HG03196 (cell line): ENCODE measurements around the gene IRF7.
A peak's percentile ranks its signal among the peaks of the same experiment; 100 is the strongest.
"Not testable (repeated sequence)": the region's sequence is repeated elsewhere in the genome, so short reads cannot be mapped to it uniquely, and the experiment has no call there.

ENCODE experiments used
- ATAC-seq: cut with Tn5 transposase; IDR thresholded peaks from one replicate; pipeline ENCODE4 v1.9.1; 2021; ENCODE audit not compliant: unreplicated experiment

The IRF7 gene

DNA sequence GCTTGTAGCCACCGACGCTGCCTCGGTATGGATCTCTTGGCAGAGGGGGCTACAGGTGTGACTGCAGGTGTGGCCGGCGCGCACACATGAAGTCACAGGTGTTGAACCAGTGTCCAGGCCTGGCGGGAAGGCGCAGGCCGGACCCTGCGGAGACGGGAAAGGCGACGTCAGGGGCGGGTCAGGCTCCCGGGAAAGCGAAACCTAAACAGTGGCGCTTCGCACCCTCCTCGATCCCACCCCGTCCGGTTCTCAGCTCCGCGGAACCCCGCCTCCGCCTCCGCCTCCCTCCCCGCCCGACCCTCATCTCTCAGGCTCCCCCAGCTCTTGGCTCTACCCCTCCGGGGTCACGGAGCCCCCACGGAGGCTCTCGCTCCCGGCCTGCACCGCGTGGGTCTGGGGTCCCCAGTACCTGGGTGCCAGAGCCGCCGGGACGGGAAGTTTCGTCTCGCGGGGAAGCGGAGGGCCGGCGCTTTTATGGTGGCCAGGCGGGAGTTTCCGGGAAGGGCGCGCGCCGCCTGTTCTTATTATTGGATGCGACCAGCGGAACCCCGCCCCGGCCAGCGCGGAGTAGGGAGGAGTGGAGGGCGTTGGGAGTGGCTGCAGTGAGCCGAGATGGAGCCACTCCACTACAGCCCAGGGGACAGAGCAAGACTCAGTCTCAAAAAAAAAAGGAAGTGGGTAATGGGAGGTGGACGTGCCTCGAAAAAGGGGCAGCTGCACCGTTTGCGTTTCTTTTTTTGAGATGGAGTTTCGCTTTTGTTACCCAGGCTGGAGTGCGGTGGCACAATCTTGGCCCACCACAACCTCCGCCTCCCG is at the start of gene IRF7:
IRF7 (minus strand) TSS at position 447 of the 816 bp plus-strand sequence. CDS start 586 bp downstream, outside the sequence.
- peak; percentile 76 for ATAC-seq

DNA sequence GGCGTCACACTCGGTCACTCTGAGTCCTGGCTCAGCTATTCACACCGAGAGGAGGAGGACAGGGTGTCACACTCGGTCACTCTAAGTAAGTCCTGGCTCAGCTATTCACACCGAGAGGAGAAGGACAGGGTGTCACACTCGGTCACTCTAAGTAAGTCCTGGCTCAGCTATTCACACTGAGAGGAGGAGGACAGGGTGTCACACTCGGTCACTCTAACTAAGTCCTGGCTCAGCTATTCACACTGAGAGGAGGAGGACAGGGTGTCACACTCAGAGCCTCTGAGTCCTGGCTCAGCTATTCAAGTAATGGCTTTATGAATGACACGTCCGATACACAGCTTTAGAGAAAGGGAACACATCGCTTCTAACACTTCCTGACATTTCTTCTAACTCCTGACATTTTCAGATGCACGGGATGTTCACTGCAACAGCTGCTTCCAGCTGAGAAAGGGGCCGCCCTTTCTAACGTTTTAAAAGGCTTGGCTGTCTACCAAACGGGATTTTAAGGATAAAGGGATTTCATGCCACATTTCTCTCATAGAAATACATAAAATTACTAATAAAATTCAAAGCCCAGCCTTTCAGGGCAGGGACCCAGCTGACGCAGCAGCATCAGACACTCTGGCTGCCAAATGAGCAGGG is 49.4 kb upstream of the IRF7 start:
- no peak for ATAC-seq

DNA sequence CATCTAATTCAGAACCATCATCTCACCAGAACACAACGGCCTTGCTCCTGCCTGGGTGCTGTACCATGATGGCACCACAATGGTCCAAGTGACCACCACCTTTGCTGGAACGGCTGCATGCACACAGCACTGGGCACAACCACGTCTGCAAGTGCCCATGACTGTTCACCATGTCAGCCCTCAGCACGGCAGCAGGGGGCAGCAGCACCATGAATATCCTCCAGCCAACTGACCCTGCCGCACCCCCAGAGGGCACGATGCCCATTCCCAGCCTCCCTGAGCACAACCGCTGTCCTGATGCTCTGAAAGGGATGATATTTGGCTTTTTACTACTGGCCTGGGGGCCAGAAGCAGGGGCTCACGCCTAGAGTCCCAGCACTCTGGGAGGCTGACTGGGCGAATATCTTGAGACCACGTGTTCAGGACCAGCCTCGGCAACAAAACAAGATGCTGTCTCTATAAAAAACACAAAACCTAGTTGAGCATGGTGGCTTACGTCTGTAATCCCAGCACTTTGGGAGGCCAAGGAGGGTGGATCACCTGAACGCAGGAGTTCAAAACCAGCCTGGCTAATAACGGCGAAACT is 47.0 kb upstream of the IRF7 start:
- ATAC-seq, result no peak

DNA sequence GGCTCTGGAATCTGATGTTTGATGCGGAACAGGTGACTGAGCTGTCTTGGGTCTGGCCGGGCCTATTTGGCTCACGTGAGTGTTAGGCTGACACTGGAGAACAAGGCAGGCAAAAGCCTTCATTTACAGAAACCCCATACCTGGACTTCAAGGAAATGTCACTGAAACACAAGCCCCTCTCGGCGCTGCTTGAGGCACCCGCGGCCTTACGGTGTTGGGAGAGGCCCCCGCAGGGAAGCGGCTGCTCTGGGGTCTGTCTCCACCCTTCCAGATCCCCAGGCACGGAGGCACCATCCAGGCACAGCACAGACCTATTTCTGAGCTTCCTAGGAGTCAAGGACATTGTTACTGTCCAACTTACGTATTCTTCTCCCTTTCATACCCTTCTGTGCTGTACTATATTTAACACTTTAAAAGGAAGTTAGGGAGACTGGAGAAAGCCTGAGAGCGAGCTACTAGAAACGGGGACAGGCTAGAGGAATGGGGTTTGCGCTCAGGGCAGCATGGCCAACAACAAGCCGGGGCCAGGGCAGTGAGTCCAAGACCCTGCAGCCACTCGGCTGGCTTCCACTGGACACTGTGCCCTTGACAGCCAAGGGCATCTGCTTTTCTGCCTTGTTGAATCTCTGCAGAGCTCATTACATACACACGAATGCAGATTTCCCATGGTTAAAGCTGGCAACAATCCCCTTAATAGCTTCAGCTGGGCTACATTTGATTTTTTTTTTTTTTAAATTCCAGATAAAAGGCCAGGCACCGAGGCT is 45.1 kb upstream of the IRF7 start:
- no peak for ATAC-seq

DNA sequence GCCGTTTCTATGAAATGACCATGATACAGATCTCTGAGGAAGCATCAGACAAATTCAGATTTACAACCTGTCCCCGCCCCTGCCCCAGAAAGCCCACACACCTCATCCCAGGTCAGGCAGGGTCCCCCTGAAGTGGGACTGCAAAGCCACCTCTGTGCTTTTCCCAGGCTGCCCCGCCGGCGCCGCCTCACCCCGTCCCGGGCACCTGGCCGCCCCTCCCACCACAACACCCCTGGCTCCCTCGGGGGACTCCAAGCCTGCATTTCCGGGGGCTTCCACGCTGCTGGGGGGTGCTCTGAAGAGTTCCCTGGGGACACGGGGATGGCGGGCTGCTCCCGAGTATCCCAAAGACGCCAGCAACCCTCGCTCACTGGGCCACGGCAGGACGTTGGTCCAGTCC is 44.5 kb upstream of the IRF7 start:
- no peak for ATAC-seq

DNA sequence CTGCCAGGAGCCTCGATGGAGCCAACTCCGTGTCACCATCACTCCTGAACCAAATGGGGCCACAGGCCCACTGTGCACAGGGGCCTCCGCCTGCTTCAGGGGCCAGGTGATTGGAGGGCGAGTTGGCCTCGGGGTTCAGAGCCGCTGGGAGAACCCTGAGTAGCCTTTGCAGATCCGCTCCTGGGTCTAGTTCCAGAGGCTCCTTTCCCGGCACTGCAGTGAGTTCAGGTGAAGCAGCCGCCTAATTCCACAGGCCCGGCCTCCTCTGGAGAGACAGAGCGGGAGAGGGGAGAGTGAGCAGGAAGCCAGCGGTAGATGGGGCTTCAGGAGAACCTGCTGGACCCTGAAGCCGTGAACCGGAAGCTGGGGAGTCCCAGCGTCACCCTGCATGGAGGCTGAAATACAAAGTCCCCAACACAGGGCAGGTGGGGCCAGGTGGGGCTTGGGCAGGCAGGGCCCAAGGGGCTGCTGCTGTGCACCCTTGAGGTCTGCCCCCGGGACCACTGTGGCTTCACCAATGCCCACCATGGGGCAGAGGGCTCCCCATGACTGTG is 43.9 kb upstream of the IRF7 start:
- no peak for ATAC-seq

DNA sequence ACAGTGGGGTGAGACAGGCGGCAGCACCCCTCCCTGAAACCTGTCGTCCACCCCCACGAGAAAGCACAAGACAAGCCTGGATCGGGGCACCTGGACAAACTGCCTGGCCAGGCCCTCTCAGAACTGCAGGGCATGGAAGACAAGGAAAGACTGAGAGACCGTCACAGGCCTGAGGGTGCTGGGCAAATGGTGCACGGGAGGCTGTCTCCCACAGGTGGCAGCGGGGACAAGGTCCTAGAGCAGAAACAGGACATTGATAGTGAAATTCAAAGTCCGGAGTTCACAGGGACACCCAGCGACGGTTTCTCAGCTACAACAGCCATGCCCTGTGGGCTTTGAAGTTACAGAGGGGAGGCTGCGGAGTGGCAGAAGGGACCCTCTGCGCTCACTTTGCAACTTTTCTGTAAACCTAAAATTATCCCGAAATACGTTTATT is 42.0 kb upstream of the IRF7 start:
- no peak for ATAC-seq

DNA sequence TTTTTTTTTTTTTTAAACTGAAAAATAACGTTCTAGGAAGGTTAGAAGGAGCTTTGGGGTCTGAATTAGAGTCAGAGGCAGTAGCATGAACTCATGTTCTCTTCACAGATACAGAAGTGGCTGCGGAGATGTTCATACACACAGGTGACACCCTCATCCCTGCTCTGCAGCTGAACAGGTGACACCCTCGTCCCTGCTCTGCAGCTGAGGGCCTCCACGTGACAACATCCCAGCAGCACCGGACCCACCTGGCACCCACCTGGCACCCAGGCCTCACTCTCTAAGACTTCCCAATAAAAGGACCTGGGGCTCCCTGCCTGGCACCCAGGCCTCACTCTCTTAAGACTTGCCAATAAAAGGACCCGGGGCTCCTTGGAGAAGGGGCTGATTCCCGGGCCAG is 41.1 kb upstream of the IRF7 start:
- no peak for ATAC-seq

DNA sequence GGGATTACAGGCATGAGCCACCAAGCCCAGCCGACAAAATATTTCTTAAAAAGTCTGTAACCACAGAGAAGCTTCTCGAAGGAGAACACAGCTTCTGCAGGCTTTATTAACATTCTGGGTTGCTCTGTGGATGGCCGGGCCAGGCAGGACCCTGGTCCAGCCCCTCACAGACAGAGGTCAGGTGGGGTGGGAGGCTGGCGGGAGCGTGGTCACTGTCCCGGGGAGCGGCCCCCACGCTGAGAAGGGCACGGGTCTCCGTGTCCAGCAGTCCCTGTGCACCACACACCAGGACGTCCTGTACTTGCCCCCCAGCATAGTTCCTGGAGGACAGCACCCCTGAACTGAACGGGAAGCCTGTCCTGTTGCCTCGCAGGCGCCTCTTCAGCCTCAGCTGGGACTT is 40.7 kb upstream of the IRF7 start:
- no peak for ATAC-seq

DNA sequence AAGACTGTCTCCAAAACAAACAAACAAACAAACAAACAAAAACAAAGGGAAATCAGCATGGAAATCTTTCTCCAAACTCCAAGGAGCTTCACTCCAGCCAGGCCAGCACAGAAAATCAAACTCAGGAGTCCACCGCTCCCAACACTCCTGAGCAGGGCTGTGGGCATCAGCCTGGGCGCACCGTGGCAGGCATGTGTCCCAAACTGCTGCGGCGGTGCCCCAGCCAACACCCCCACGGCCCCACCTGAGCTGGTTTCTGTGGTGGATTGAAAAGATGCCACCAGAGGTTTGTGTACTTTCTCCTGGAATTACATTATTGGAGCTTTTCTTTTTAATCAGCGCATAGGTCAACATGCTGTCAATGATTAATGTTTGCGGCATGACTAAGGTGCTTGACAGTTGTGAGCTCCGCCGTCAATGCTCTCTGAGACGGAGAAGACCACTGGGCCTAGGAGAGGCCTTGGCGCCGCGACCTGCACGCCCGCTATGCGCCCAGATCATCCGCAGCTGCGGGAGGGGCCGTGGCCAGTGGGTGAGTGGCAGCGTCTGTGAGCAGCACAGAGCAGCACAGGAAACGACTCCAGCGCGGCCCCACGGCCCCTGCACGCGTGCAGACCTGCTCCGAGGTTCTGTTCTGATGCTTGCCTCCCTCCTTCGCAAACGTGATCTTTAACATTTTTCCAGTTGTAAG is 39.4 kb upstream of the IRF7 start:
- ATAC-seq, result no peak

DNA sequence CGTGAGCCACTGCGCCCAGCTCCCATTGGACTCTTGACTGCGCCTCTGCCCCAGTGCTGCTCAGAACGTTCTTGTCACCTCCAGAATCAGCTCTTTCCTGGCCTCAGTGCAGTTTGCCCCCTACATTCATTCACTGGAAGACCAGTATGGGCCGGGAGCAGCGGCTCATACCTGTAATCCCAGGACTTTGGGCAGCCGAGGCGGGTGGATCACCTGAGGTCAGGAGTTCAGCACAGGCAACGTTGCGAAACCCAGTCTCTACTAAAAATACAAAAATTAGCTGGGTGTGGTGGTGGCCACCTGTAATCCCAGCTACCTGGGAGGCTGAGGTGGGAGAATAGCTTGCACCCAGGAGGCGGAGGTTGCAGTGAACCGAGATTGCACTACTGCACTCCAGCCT is 38.7 kb upstream of the IRF7 start:
- ATAC-seq, result not testable (repeated sequence)

DNA sequence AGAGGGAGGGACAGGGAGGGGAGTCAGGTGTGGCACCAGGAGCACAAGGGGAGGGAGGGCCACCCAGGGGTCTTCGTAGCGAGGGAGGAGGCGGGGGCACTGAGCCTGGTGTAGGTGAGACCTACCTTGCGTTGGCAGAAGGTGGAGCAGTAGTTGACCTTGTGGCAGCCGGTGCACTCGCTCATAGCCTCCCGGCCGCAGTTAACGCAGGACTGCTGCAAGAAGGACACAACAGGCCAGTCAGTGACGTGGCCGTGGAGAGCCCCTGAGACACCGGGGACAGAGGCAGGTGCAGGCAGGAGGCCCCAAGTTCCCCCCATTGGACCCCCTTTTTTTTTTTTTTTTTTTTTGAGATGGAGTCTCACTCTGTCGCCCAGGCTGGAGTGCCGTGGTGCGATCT is 38.1 kb upstream of the IRF7 start:
- ATAC-seq, result no peak

DNA sequence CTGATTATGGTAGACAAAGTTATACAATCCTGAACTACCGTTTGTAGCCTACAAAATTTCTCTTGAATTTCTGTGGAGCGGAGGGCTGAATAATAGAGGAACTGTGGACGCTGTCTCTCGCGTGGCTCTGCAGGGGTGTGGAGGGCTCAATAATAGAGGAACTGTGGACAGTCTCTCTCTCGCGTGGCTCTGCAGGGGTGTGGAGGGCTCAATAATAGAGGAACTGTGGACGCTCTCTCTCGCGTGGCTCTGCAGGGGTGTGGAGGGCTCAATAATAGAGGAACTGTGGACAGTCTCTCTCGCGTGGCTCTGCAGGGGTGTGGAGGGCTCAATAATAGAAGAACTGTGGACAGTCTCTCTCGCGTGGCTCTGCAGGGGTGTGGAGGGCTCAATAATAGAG is 37.4 kb upstream of the IRF7 start:
- ATAC-seq, result not testable (repeated sequence)

DNA sequence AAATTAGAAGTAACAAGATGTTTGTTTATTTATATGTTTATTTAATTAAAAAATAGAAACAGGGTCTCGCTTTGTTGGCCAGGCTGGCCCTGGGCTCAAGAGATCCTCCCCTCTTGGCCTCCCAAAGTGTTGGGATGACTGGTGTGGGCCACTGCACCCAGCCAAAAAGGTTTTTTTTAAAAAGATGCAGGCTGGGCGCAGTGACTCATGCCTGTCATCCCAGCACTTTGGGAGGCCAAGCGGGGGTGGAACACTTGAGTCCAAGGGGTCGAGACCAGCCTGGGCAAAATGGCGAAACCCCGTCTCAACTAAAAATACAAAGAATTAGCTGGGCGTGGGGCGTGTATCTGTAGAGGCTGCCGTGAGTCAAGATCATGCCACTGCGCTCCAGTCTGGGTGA is 34.7 kb upstream of the IRF7 start:
- no peak for ATAC-seq

DNA sequence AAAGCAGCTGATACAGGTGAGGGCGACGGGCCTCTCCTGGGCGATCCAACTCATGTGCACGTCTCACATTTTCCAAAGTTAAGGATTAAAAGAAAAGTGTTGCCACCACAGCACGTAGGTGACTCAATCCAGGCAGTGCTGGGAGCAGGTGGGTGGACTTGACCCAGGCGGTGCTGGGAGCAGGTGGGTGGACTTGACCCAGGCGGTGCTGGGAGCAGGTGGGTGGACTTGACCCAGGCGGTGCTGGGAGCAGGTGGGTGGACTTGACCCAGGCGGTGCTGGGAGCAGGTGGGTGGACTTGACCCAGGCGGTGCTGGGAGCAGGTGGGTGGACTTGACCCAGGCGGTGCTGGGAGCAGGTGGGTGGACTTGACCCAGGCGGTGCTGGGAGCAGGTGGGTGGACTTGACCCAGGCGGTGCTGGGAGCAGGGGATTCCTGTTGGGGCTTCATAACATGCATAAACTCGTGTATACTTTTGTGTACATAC is 32.0 kb upstream of the IRF7 start:
- ATAC-seq, result not testable (repeated sequence)

DNA sequence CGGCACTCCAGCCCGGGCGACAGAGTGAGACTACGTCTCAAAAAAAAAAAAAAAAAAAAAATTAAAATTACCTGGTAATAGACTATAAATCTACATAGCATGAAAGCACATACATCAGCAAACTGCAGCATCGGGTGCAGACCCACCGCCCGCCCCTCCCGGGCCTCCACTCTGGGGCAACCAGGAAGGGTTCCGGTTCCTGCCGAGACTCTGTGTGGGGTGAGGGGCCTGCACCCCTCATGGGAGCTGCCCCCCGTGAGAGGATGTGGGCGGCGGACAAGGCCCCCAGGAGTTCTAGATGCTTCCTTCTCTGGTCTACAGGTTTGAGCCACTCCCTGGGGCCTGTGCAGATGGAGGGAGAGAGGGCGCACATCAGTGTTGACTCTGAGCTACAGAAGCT is 30.5 kb upstream of the IRF7 start:
- ATAC-seq, result no peak

DNA sequence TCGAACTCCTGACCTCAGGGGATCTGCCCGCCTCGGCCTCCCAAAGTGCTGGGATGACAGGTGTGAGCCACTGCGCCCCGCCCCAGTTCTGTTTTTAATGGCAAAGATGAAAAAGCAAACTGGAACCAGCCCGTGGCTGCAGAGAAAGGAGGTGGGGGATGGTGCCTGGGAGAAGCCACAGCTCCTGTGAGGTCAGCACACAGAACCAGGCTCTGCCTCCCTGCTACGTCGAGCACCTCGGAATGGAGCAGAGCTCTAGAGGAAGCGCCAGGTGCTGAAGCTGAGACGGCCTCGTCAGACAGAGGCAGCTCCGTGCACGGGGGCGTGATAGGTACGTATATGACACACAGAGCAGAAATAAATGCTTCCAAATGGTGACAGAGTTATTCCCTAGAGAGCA is 29.8 kb upstream of the IRF7 start:
- ATAC-seq, result no peak

DNA sequence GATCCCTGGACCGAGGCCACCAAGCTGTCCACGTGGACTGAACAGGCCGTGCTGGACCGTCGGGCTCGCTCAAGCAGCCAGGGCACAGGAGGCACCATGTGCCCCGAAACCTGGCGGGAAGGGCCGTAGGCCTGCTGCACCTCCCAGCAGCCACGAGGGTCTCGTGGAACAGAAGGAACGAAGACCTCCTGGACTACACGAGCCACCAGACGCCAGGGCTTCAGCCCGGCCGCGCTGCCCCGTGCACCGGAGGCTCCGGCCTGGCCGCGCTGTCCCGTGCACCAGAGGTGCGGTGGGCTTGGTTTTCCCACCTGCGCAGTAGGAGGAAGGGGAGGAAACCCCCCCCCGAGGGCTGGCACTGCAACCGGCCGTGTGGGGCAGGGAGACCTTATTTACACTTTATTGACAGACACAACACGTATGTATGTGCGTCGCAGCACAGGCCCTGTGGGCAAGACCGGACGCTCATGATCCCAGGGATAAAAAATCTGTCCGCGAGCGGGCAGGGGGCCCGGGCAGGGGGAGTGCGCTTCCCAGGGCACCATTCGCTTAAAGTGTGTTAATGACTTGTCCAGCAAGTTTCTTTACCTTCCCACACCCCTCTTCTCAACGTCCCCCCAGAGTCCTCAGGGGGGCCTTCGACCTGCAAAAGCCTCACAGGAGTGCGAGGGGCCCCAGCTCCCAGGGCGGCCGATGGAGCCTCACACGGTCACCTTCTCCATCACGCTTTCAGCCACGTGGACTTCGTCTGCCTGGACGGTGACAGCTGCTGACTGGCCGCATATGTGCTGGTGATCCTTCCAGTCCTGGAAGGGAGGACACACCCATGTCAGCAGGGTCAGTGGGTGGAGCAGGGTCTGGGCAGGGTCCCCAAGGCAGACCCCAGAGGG is 28.3 kb upstream of the IRF7 start:
- ATAC-seq, result no peak

DNA sequence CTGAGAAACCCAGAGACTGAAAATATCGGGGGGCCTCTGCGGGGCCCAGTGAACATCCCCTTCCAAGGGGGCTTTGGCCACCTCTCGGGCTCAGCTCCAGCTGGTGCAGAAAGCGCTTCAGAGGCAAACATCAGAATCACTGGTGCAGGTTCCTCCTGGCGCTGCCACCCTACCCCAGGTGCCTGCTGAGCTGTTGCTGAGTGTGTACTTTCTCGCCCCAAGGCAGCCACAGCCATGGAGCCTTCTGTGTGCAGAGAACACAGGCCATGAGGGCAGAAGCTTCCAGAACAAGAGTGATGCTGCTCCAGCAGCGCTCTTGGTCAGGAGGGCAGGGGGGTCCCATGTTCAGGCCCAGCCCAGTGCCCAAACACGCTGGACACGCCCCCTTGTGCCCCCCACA is 27.6 kb upstream of the IRF7 start:
- no peak for ATAC-seq
